Keratinocyte (primary cell): Measurements from ENCODE around the gene GRIK2. TPM values are rescaled to one million over a fixed set of nuclear protein-coding genes. Genes with fewer than 3 reads are reported as not detected.
"Not testable (repeated sequence)": the region's sequence is repeated elsewhere in the genome, so short reads cannot be mapped to it uniquely, and the experiment has no call there.

Experiments used
- DNase-seq: peaks from one replicate; pipeline ENCODE4 v3.0.0-alpha.2; 2011; ENCODE audit warnings: low read depth, missing footprints, low spot score
- FAIRE-seq: peaks from 2 replicates; lab custom pipeline; 2011; peaks lifted over from hg19 to GRCh38; lab: Jason Lieb, UNC
- H2AFZ ChIP-seq: 2 replicates; pipeline ENCODE4 v1.6.0; 2012; ENCODE audit warnings: low read length, control low read depth, inconsistent platforms; ENCODE audit not compliant: control insufficient read depth
- H3K27ac ChIP-seq: 2 replicates; pipeline ENCODE4 v1.5.1; 2011; ENCODE audit warnings: low read length; ENCODE audit not compliant: control insufficient read depth, insufficient read depth
- H3K27me3 ChIP-seq: 3 replicates; pipeline ENCODE4 v1.6.0; 2011; ENCODE audit warnings: low read length; ENCODE audit not compliant: control insufficient read depth, insufficient read depth; ENCODE audit errors: extremely low read depth
- H3K36me3 ChIP-seq, 2 experiments: 2 replicates in 1 of 2; 3 replicates in 1 of 2; pipeline ENCODE4 v1.5.1; 2011; ENCODE audit warnings: low read length in 2 of 2, mild to moderate bottlenecking in 1 of 2; ENCODE audit not compliant: control insufficient read depth in 2 of 2, insufficient read depth in 2 of 2; ENCODE audit errors: extremely low read depth in 1 of 2
- H3K4me1 ChIP-seq: 3 replicates; pipeline ENCODE4 v1.5.1; 2011; ENCODE audit warnings: low read length; ENCODE audit not compliant: control insufficient read depth, insufficient read depth; ENCODE audit errors: extremely low read depth
- H3K4me2 ChIP-seq: 3 replicates; pipeline ENCODE4 v1.6.0; 2011; ENCODE audit warnings: low read depth, low read length; ENCODE audit not compliant: control insufficient read depth, insufficient read depth; ENCODE audit errors: extremely low read depth
- H3K4me3 ChIP-seq, 3 experiments: fragments of 200-600 bp in 1 of 3; sonication (generic) in 1 of 3; 2 replicates in 2 of 3; 3 replicates in 1 of 3; pipeline ENCODE4 v1.5.1; 2011 to 2016; ENCODE audit warnings: low read length in 3 of 3, mild to moderate bottlenecking in 3 of 3, control low read depth in 2 of 3, inconsistent platforms in 1 of 3, low read depth in 1 of 3, mixed read lengths in 1 of 3, mixed run types in 1 of 3, moderate library complexity in 1 of 3; ENCODE audit not compliant: control insufficient read depth in 2 of 3, insufficient read depth in 2 of 3; ENCODE audit errors: extremely low read depth in 1 of 3
- H3K79me2 ChIP-seq: 2 replicates; pipeline ENCODE4 v1.6.0; 2012; ENCODE audit warnings: low read length; ENCODE audit not compliant: control insufficient read depth, insufficient read depth
- H3K9ac ChIP-seq: 3 replicates; pipeline ENCODE4 v1.6.0; 2011; ENCODE audit warnings: low read length; ENCODE audit not compliant: control insufficient read depth, insufficient read depth; ENCODE audit errors: extremely low read depth
- H3K9me1 ChIP-seq: 3 replicates; pipeline ENCODE4 v1.6.0; 2011; ENCODE audit warnings: low read length; ENCODE audit not compliant: control insufficient read depth, insufficient read depth; ENCODE audit errors: extremely low read depth
- H3K9me3 ChIP-seq: 2 replicates; pipeline ENCODE4 v1.5.1; 2012; ENCODE audit warnings: low read depth, low read length; ENCODE audit not compliant: control insufficient read depth
- H4K20me1 ChIP-seq: 3 replicates; pipeline ENCODE4 v1.6.0; 2011; ENCODE audit warnings: low read length; ENCODE audit not compliant: control insufficient read depth, insufficient read depth; ENCODE audit errors: extremely low read depth
- EZH2 ChIP-seq: IDR thresholded peaks from one replicate; pipeline ENCODE4 v1.6.1; 2012; ENCODE audit warnings: inconsistent platforms, mild to moderate bottlenecking, low read length, moderate library complexity
- dilution Hi-C: fragments of 300-500 bp; cut with MboI; formaldehyde crosslinking; loops from one replicate; pipeline ENCODE4 v1.7.0; 2020; ENCODE audit warnings: low sequenced_read_pairs; ENCODE audit not compliant: extremely low pct_ligation_motif_present
- polyA plus RNA-seq, 5 experiments: library from polyadenylated mRNA; depleted of rRNA in 3 of 5; stranded (reverse) in 3 of 5; stranded (forward) in 1 of 5; unstranded in 1 of 5; fragments of >200 nt; gene quantifications; 1 replicate in 1 of 5; 2 replicates in 3 of 5; 3 replicates in 1 of 5; pipeline versions ENCODE4 v1.2.1 to v1.2.3, GENCODE V29; 2011 to 2012; ENCODE audit warnings: missing spikeins in 2 of 5, low read depth in 1 of 5, low replicate concordance in 1 of 5
- TF ChIP-seq, protein P1 (sequence below), 3 experiments: IDR thresholded peaks in 1 of 3; conservative IDR thresholded peaks in 1 of 3; optimal IDR thresholded peaks in 1 of 3; 2 replicates in 2 of 3; 3 replicates in 1 of 3; pipeline versions ENCODE3 to v1.5.1; 2011; ENCODE audit warnings: low read length in 3 of 3, mild to moderate bottlenecking in 3 of 3, moderate library complexity in 2 of 3, control low read depth in 1 of 3, inconsistent platforms in 1 of 3; ENCODE audit not compliant: insufficient read depth in 2 of 3; ENCODE audit errors: extremely low read depth in 1 of 3

The GRIK2 gene
- polyA plus RNA-seq, 1 donor (not counting 4 experiments of a cell fraction or from before 2014, with no cell fraction given) = 0.01 TPM

DNA sequence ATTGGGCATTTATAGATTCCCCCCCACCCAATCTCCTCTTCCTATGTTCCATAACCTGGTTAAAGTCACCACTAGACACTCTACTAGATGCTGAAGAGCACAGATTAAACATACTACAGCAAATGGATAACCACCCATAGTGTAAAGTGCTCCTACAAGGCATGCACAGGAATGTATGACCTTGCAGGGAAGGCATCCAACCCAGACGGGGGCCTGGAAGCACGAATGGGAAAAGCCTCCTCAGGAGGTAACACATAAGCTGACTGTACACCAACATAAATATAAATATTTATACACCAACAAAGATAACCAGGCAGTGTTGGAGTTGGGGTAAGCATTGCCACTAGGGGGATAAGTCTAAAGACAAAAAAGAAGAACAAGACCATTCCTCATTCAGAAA lies 691.7 kb downstream of the GRIK2 start:
- Histone ChIP-seq H3K4me1 (no peaks in the 10 kb centered on the region), H3K4me2 (no peak overlapping the region), H4K20me1 (no peaks in the 10 kb centered on the region), H3K36me3 (no peaks in the 10 kb centered on the region), H3K9me3 (no peaks in the 10 kb centered on the region), H3K9ac (no peak overlapping the region), H3K4me3 (no peak overlapping the region), H3K27me3 (no peaks in the 10 kb centered on the region), H3K79me2 (no peaks in the 10 kb centered on the region), H2AFZ (no peak overlapping the region), H3K27ac (no peak overlapping the region), H3K9me1 (no peaks in the 10 kb centered on the region)
- dilution Hi-C loops = no loop called here
- FAIRE-seq = no peak
- no peak for DNase-seq
- TF ChIP-seq EZH2 = no peak

DNA sequence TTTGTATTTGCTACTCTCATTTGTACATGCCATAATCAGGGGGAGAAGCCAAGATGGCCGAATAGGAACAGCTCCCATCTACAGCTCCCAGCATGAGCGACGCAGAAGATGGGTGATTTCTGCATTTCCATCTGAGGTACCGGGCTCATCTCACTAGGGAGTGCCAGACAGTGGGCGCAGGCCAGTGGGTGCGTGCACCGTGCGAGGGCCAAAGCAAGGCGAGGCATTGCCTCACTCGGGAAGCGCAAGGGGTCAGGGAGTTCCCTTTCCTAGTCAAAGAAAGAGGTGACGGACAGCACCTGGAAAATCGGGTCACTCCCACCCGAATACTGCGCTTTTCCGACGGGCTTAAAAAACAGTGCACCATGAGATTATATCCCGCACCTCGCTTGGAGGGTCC lies 694.7 kb downstream of the GRIK2 start:
- dilution Hi-C loops, DNase-seq, H3K4me2 ChIP-seq, H3K27me3 ChIP-seq, H3K9me1 ChIP-seq, H3K4me1 ChIP-seq, FAIRE-seq, H3K9me3 ChIP-seq, H2AFZ ChIP-seq, H3K9ac ChIP-seq, H3K36me3 ChIP-seq, H3K4me3 ChIP-seq, H3K79me2 ChIP-seq, H4K20me1 ChIP-seq, H3K27ac ChIP-seq: not testable (repeated sequence)

DNA sequence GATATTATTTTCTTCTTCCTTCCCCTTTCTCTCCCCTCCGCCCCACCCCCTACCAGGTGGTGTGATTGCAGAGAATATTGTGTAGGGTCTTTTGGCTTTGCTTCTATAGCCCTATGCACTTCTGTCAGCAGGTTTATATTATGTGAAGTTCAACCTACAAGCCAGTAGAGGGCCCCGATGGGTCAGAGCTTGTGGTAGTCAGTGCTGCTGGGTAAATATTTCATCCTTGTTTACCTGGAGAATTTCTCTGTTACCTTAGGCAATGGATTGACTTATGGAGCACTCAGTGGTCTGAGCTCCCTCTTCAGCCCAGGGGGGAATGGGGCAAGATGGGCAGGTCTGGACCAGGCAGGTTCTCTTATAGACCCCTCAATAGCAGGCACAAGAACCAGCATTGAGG lies 720.9 kb downstream of the GRIK2 start:
- DNase-seq (no peak), FAIRE-seq (no peak)
- no peak overlapping the region for H3K9ac ChIP-seq
- dilution Hi-C loops = no loop called here
- no peaks in the 10 kb centered on the region for H3K9me3 ChIP-seq
- no peak overlapping the region for H3K4me2 ChIP-seq
- no peak overlapping the region for H3K4me3 ChIP-seq
- no peaks in the 10 kb centered on the region for H3K79me2 ChIP-seq
- no peak overlapping the region for H3K27ac ChIP-seq
- H4K20me1 ChIP-seq = no peaks in the 10 kb centered on the region
- no peak for TF ChIP-seq EZH2
- TF ChIP-seq, protein P1, sequence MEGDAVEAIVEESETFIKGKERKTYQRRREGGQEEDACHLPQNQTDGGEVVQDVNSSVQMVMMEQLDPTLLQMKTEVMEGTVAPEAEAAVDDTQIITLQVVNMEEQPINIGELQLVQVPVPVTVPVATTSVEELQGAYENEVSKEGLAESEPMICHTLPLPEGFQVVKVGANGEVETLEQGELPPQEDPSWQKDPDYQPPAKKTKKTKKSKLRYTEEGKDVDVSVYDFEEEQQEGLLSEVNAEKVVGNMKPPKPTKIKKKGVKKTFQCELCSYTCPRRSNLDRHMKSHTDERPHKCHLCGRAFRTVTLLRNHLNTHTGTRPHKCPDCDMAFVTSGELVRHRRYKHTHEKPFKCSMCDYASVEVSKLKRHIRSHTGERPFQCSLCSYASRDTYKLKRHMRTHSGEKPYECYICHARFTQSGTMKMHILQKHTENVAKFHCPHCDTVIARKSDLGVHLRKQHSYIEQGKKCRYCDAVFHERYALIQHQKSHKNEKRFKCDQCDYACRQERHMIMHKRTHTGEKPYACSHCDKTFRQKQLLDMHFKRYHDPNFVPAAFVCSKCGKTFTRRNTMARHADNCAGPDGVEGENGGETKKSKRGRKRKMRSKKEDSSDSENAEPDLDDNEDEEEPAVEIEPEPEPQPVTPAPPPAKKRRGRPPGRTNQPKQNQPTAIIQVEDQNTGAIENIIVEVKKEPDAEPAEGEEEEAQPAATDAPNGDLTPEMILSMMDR (optimal IDR thresholded peaks at IDR 0.05 in 1 of 3, IDR thresholded peaks at IDR 0.05 in 1 of 3, conservative IDR thresholded peaks at IDR 0.05 in 1 of 3; ENCODE audit: extremely low read depth in 1 of 3, insufficient read depth in 2 of 3, low read length in 3 of 3) = peak in 1 of 3 experiments; percentile 36
- H3K4me1 ChIP-seq = no peaks in the 10 kb centered on the region
- no peak overlapping the region for H2AFZ ChIP-seq
- H3K36me3 ChIP-seq = no peaks in the 10 kb centered on the region
- H3K27me3 ChIP-seq = no peaks in the 10 kb centered on the region
- H3K9me1 ChIP-seq = no peaks in the 10 kb centered on the region
